CD4-positive, alpha-beta T cell treated with Interleukin-21 for 1 hour (primary cell): ENCODE measurements around the gene IL4R.
"Not testable (repeated sequence)": the region's sequence is repeated elsewhere in the genome, so short reads cannot be mapped to it uniquely, and the experiment has no call there.

Experiments used
- DNase-seq: peaks from one replicate; pipeline ENCODE4 v3.0.0-alpha.2; 2020

IL4R gene

GRCh38 chr16:27385398-27385797 lies 71.6 kb downstream of the IL4R start:
- DNase-seq: no peak

- DNase-seq: no peak
These were observed 72.9 kb downstream of the IL4R start for GRCh38 chr16:27386674-27387073.

- no peak for DNase-seq
These were observed 74.0 kb downstream of the IL4R start for GRCh38 chr16:27387724-27388123.

GRCh38 chr16:27389272-27389961 lies 75.6 kb downstream of the IL4R start:
- DNase-seq: no peak

- DNase-seq: no peak
These were observed 76.4 kb downstream of the IL4R start for GRCh38 chr16:27390151-27390550.

- no peak for DNase-seq
These were observed 78.9 kb downstream of the IL4R start for GRCh38 chr16:27392671-27393070.

- no peak for DNase-seq
These were observed 80.7 kb downstream of the IL4R start for GRCh38 chr16:27394516-27394915.

- DNase-seq: not testable (repeated sequence)
These were observed 84.6 kb downstream of the IL4R start for GRCh38 chr16:27398341-27398893.

- no peak for DNase-seq
These were observed 85.4 kb downstream of the IL4R start for GRCh38 chr16:27398894-27399853.

GRCh38 chr16:27399969-27400368 lies 86.2 kb downstream of the IL4R start:
- no peak for DNase-seq

- DNase-seq: no peak
These were observed 87.2 kb downstream of the IL4R start for GRCh38 chr16:27400751-27401620.

- DNase-seq: peak; percentile 89
These were observed 88.2 kb downstream of the IL4R start, which contains the start of gene IL21R for GRCh38 chr16:27401768-27402568. Gene IL21R (plus strand): TSS chr16:27402174. CDS start chr16:27430072, 27,898 bp downstream.

- DNase-seq: no peak
These were observed 88.8 kb downstream of the IL4R start for GRCh38 chr16:27402569-27402963.

GRCh38 chr16:27402964-27403600 lies 89.3 kb downstream of the IL4R start:
- no peak for DNase-seq

GRCh38 chr16:27403601-27403992 lies 89.8 kb downstream of the IL4R start:
- DNase-seq: no peak

- no peak for DNase-seq
These were observed 90.5 kb downstream of the IL4R start for GRCh38 chr16:27404163-27404823.

- no peak for DNase-seq
These were observed 92.0 kb downstream of the IL4R start for GRCh38 chr16:27405546-27406451.

GRCh38 chr16:27406511-27407128 lies 92.8 kb downstream of the IL4R start:
- no peak for DNase-seq

- no peak for DNase-seq
These were observed 93.4 kb downstream of the IL4R start for GRCh38 chr16:27407133-27407532.
